A549 (cell line): ENCODE results near the gene INF2. TPM values are rescaled to one million over a fixed set of nuclear protein-coding genes. Genes with fewer than 3 reads are reported as not detected.
A peak's percentile ranks its signal among the peaks of the same experiment; 100 is the strongest.

Experiments used
- ATAC-seq, 2 experiments: fragments of 200-7000 bp in 1 of 2; fragments of >200 bp in 1 of 2; cut with Nextera tagmentation in 1 of 2; cut with Tn5 transposase in 1 of 2; 3 replicates each; pipeline versions ENCODE4 v1.8.0 to v1.9.1; 2018 to 2020; ENCODE audit warnings: mild to moderate bottlenecking in 1 of 2, moderate library complexity in 1 of 2
- CTCF ChIA-PET: fragments of 300-600 bp; sonication (Branson Sonifier 250); formaldehyde crosslinking; extraction: SDS; loops from one replicate; lab custom pipeline; 2021; ENCODE audit warnings: antibody characterized with exemption, inconsistent platforms; lab: Yijun Ruan, JAX
- POLR2A ChIA-PET: fragments of 350-600 bp; formaldehyde crosslinking; extraction: SDS; loops from one replicate; lab custom pipeline; 2021; ENCODE audit warnings: antibody characterized with exemption, inconsistent platforms; lab: Yijun Ruan, JAX
- DNase-seq, 2 experiments: peaks; one replicate each; pipeline versions ENCODE4 v3.0.0 to v3.0.0-alpha.2; 2011 to 2016; ENCODE audit warnings: low read depth in 1 of 2, low spot score in 1 of 2
- FAIRE-seq: peaks from 2 replicates; lab custom pipeline; 2011; peaks lifted over from hg19 to GRCh38; lab: Jason Lieb, UNC
- H3K27ac ChIP-seq, 2 experiments: fragments of >200 bp; sonication (Bioruptor Twin); formaldehyde crosslinking; 3 replicates each; pipeline ENCODE4 v1.5.1; 2016 to 2017
- H3K4me1 ChIP-seq: fragments of >200 bp; sonication (Bioruptor Twin); formaldehyde crosslinking; 3 replicates; pipeline ENCODE4 v1.6.1; 2016
- H3K4me2 ChIP-seq: fragments of >200 bp; sonication (Bioruptor Twin); formaldehyde crosslinking; 3 replicates; pipeline ENCODE4 v1.6.1; 2016
- H3K4me3 ChIP-seq: fragments of >200 bp; sonication (Bioruptor Twin); formaldehyde crosslinking; 3 replicates; pipeline ENCODE4 v1.5.1; 2016
- H3K9me3 ChIP-seq: fragments of >200 bp; sonication (Bioruptor Twin); formaldehyde crosslinking; 3 replicates; pipeline ENCODE4 v1.6.1; 2016
- E2F6 ChIP-seq: IDR thresholded peaks from 2 replicates; pipeline ENCODE4 v1.6.1; 2012; ENCODE audit warnings: low read depth, borderline replicate concordance
- FOSB ChIP-seq: fragments of 250-450 bp; sonication (Bioruptor Pico); IDR thresholded peaks from 2 replicates; pipeline ENCODE4 v1.5.0; 2020; ENCODE audit warnings: mild to moderate bottlenecking, moderate library complexity
- FOSL2 ChIP-seq, 2 experiments: fragments of 450-650 bp in 1 of 2; fragments of >200 bp in 1 of 2; sonication (Bioruptor Twin) in 1 of 2; formaldehyde crosslinking; IDR thresholded peaks; 2 replicates each; pipeline versions ENCODE4 v1.5.0 to v1.6.1; 2016 to 2020; ENCODE audit warnings: mild to moderate bottlenecking in 1 of 2, moderate library complexity in 1 of 2
- FOXS1 ChIP-seq: fragments of 250-450 bp; sonication (Bioruptor Pico); IDR thresholded peaks from 2 replicates; pipeline ENCODE4 v1.5.0; 2020; ENCODE audit warnings: mild to moderate bottlenecking, moderate library complexity
- HEYL ChIP-seq: fragments of 250-450 bp; sonication (Bioruptor Pico); IDR thresholded peaks from 2 replicates; pipeline ENCODE4 v1.8.0; 2021; ENCODE audit warnings: mild to moderate bottlenecking, moderate library complexity
- HMGXB4 ChIP-seq: fragments of 250-450 bp; sonication (Bioruptor Pico); IDR thresholded peaks from 2 replicates; pipeline ENCODE4 v1.5.0; 2021; ENCODE audit warnings: mild to moderate bottlenecking, moderate library complexity, borderline replicate concordance
- MAX ChIP-seq: IDR thresholded peaks from 2 replicates; pipeline ENCODE4 v1.6.1; 2012
- MAZ ChIP-seq: fragments of 150-350 bp; IDR thresholded peaks from 2 replicates; pipeline ENCODE4 v1.6.1; 2014; ENCODE audit warnings: antibody characterized with exemption, low read depth, low read length, borderline replicate concordance
- NPAS2 ChIP-seq: fragments of 250-450 bp; sonication (Bioruptor Pico); IDR thresholded peaks from 2 replicates; pipeline ENCODE4 v1.8.0; 2022; ENCODE audit warnings: mild to moderate bottlenecking, moderate library complexity, borderline replicate concordance
- NR3C1 ChIP-seq: fragments of >200 bp; sonication (Bioruptor Twin); formaldehyde crosslinking; IDR thresholded peaks from 3 replicates; pipeline ENCODE4 v1.6.1; 2017
- POLR2A ChIP-seq: IDR thresholded peaks from 2 replicates; pipeline ENCODE4 v1.6.1; 2012; ENCODE audit warnings: mild to moderate bottlenecking, low read length
- POLR2AphosphoS2 ChIP-seq: conservative IDR thresholded peaks from 2 replicates; pipeline ENCODE4 v1.6.1; 2012; ENCODE audit warnings: low read length, improper control_type of control experiment, inconsistent platforms
- SREBF2 ChIP-seq: fragments of 450-650 bp; IDR thresholded peaks from 2 replicates; pipeline ENCODE4 v1.6.1; 2014; ENCODE audit warnings: mild to moderate bottlenecking, moderate library complexity
- USF2 ChIP-seq: fragments of 450-650 bp; IDR thresholded peaks from 2 replicates; pipeline ENCODE4 v1.6.1; 2014; ENCODE audit warnings: antibody characterized with exemption
- ZNF302 ChIP-seq: fragments of 250-450 bp; sonication (Bioruptor Pico); IDR thresholded peaks from 2 replicates; pipeline ENCODE4 v1.9.0; 2021; ENCODE audit warnings: inconsistent platforms, mild to moderate bottlenecking, moderate library complexity
- WGBS: methylation state at CpG from one replicate; pipeline ENCODE4 v1.1.6; 2017; ENCODE audit errors: missing lambda C conversion rate; 5-methylcytosine and 5-hydroxymethylcytosine counted together
- polyA plus RNA-seq, 4 experiments: library from polyadenylated mRNA; depleted of rRNA in 3 of 4; stranded (reverse); fragments of >200 nt; fragmentation: RNase III in 1 of 4; extraction: RNeasy Plus Mini Kit Qiagen cat#74134 plus additional on column Dnase treatment in 1 of 4; gene quantifications; 2 replicates in 3 of 4; 3 replicates in 1 of 4; pipeline ENCODE4 v1.2.3, GENCODE V29; 2011 to 2017

INF2 gene
- polyA plus RNA-seq, 2 of the 4 experiments (the other 2 are of a cell fraction) = 24.7 to 71.2 TPM

- POLR2A ChIA-PET = interaction anchor here (2.2 kb wide), 1 partner anchor 18 kb away, joined by 4 read pairs; no protein-coding TSS in a partner anchor
These were observed 5.7 kb downstream of the INF2 start for GRCh38 chr14:104694991-104695659.

GRCh38 chr14:104695660-104696000, 6.2 kb downstream of the INF2 start:
- CTCF ChIA-PET = interaction anchor here (3.5 to 13.1 kb wide), 3 partner anchors 10 to 30 kb away, joined by 15 to 143 read pairs (median 18); no protein-coding TSS in a partner anchor
- Histone ChIP-seq H3K4me3 (no peak overlapping the region), H3K27ac (peak overlapping the region; percentile 31 to 98; a peak in 3 of 6 replicates), H3K4me2 (peak overlapping the region; percentile 76; the same call in 2 of the 3 replicates), H3K4me1 (peaks cover 94% of the 10 kb centered on the region), H3K9me3 (no peaks in the 10 kb centered on the region)
- DNase-seq (no peak), ATAC-seq (no peak), FAIRE-seq (no peak)
- 77% methylated on average over 6 of the region's 6 CpGs for WGBS
- POLR2A ChIA-PET = no interaction called here
- TF ChIP-seq MAX (no peak), FOXS1 (CRISPR knock-in tag) (no peak), SREBF2 (no peak), E2F6 (no peak), HMGXB4 (CRISPR knock-in tag) (no peak), NR3C1 (no peak), USF2 (no peak), NPAS2 (CRISPR knock-in tag) (no peak)

More at GRCh38 chr14:104694991-104695659, 5.7 kb downstream of the INF2 start:
- ATAC-seq (0 out of 6 replicates have a peak, but pooled peaks of 1 of the 2 experiments have one; percentile 6), DNase-seq (no peak), FAIRE-seq (no peak)
- Histone ChIP-seq H3K27ac (peak overlapping the region; percentile 31 to 98; a peak in 4 of 6 replicates), H3K4me2 (peak overlapping the region; percentile 76), H3K4me3 (no peak overlapping the region), H3K4me1 (peaks cover 95% of the 10 kb centered on the region), H3K9me3 (no peaks in the 10 kb centered on the region)
- CTCF ChIA-PET = interaction anchor here (0.6 to 13.1 kb wide), 6 partner anchors 10 to 72 kb away, joined by 3 to 143 read pairs (median 10); partner anchors contain the start of gene ADSS1
- WGBS = 74% methylated on average over 11 of the region's 19 CpGs
- TF ChIP-seq HEYL (no peak), POLR2A (no peak), FOSL2 (IDR thresholded peaks at IDR 0.05) (no peak), FOSL2 (CRISPR knock-in tag; IDR thresholded peaks at IDR 0.05) (no peak), NR3C1 (no peak), ZNF302 (no peak), FOSB (CRISPR knock-in tag) (no peak)
- TF ChIP-seq, all 56 proteins: peak for 0

GRCh38 chr14:104696671-104697316, 7.4 kb downstream of the INF2 start:
- Histone ChIP-seq H3K27ac (peak overlapping the region; percentile 60 to 98), H3K4me2 (peak overlapping the region; percentile 76), H3K4me1 (peaks cover 82% of the 10 kb centered on the region), H3K9me3 (no peaks in the 10 kb centered on the region), H3K4me3 (no peak overlapping the region)
- FAIRE-seq = no peak
- 89% methylated on average over 9 of the region's 14 CpGs for whole genome bisulfite sequencing
- no peak for ATAC-seq
- TF ChIP-seq MAX (0 out of 2 replicates have a peak, but pooled peaks have one; percentile 5), MAZ (no peak), POLR2AphosphoS2 (peak; percentile 59; the same call in 1 of the 2 replicates)
- CTCF ChIA-PET = interaction anchor here (1.3 to 13.1 kb wide), 8 partner anchors 8 to 619 kb away, joined by 3 to 143 read pairs (median 10); partner anchors contain the start of gene ADSS1
- POLR2A ChIA-PET = interaction anchor here (0.6 to 1.0 kb wide), 3 partner anchors 9 to 651 kb away, joined by 3 read pairs; no protein-coding TSS in a partner anchor
- no peak for DNase-seq
